ENCODE data around the gene KIF5C.

KIF5C gene

GRCh38 chr2:148998831-148999200 is 123.8 kb downstream of the KIF5C start:
- H3K4me3 ChIP-seq (ENCODE audit: low read length) = no peak overlapping the region
- no peak for DNase-seq (ENCODE audit: low read depth)
- TF ChIP-seq CTCF (IDR thresholded peaks at IDR 0.05; ENCODE audit: insufficient read depth, low read depth, low read length, missing control alignments) = no peak

GRCh38 chr2:148999451-148999921 is 124.5 kb downstream of the KIF5C start:
- no peak overlapping the region for H3K4me3 ChIP-seq (ENCODE audit: low read length)
- no peak for DNase-seq (ENCODE audit: low read depth)
- TF ChIP-seq CTCF (IDR thresholded peaks at IDR 0.05; ENCODE audit: insufficient read depth, low read depth, low read length, missing control alignments) = no peak

- no peak for DNase-seq (ENCODE audit: low read depth)
- no peak for TF ChIP-seq CTCF (IDR thresholded peaks at IDR 0.05; ENCODE audit: insufficient read depth, low read depth, low read length, missing control alignments)
- no peak overlapping the region for H3K4me3 ChIP-seq (ENCODE audit: low read length)
These were observed 125.3 kb downstream of the KIF5C start for GRCh38 chr2:149000158-149000938.

GRCh38 chr2:149001496-149001895 is 126.5 kb downstream of the KIF5C start:
- DNase-seq (ENCODE audit: low read depth) = no peak
- H3K4me3 ChIP-seq (ENCODE audit: low read length) = no peak overlapping the region
- no peak for TF ChIP-seq CTCF (IDR thresholded peaks at IDR 0.05; ENCODE audit: insufficient read depth, low read depth, low read length, missing control alignments)

- no peak for DNase-seq (ENCODE audit: low read depth)
- no peak overlapping the region for H3K4me3 ChIP-seq (ENCODE audit: low read length)
- no peak for TF ChIP-seq CTCF (IDR thresholded peaks at IDR 0.05; ENCODE audit: insufficient read depth, low read depth, low read length, missing control alignments)
These were observed 127.4 kb downstream of the KIF5C start for GRCh38 chr2:149002378-149002890.

- no peak for TF ChIP-seq CTCF (IDR thresholded peaks at IDR 0.05; ENCODE audit: insufficient read depth, low read depth, low read length, missing control alignments)
- H3K4me3 ChIP-seq (ENCODE audit: low read length) = no peak overlapping the region
- no peak for DNase-seq (ENCODE audit: low read depth)
These were observed 128.1 kb downstream of the KIF5C start for GRCh38 chr2:149002891-149003740.

Data from epithelial cell of esophagus (primary cell).